ENCODE measurements around the gene C16orf96.

- TF ChIP-seq NR2C2 (CRISPR knock-in tag; IDR thresholded peaks at IDR 0.05) (no peak), CTCF (IDR thresholded peaks at IDR 0.05) (no peak)
Observed at GRCh38 chr16:4570688-4571321, 14.7 kb downstream of the C16orf96 start.

Measured in WTC11 (cell line).